Amygdala (tissue), 56 donors: ENCODE results near the gene MMP2.

Experiments
- DNase-seq, 56 donors: peaks; one replicate each; lab custom pipeline; 2025; lab: John Stamatoyannopoulos, UW

MMP2 gene

DNA sequence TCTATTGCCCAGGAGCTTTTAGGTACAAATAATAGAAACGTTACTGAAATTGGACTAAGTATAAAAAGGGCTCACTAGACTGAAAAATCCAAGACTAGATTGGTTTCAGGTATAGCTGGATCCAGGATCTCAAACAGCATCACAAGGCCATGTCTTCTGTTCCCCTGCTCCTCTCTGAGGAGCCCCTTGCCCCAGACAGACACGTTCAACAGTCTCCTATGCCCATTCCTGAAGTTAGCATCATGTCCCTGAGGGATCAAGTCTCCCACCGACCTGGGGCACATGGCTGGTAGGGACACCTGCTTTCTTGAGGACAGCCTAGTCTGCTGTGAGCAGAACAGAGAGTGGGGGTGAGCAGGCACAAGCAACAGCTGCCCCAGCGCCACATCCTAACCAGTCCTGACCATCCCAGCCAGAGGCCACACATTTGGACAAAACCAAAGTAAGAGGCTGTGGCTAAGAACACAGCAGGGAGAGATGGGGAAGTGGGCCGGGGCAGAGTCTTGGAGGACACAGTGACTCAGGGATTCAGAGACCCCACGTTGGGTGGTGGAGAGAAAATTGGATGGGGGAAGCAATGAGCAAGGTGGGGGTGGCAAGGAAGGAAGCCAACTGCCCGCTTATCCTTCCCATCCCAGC is 10.5 kb upstream of the MMP2 start:
- DNase-seq = no peak

DNA sequence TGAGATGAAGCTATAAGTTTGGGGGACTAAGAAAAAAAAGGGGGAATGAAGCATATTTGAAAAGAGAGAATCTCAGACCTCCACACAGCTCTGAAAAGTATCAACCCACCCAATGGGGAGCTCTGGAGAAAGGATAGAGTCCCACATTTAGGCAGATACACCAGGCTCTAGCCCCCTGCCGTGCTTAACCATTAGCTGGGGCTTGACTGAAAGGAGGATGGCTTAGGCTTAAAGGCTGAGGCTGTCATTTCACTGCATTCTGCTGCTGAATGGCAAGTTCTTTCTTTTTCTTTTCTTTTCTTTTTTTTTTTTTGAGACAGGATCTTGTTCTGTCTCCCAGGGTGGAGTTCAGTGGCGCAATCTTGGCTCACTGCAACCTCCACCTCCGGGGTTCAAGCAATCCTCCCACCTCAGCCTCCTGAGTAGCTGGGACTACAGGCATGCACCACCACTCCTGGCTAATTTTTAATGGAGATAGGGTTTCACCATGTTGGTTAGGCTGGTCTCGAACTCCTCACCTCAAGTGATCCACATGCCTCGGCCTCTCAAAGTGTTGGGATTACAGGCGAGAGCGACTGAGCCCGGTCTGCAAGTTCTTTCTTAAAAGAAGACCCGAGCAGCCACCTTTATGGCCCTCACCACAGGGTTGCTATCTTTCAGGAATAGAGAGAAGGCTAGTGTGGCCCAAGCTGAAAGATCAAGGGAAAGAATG is 9.0 kb upstream of the MMP2 start:
- no peak for DNase-seq

DNA sequence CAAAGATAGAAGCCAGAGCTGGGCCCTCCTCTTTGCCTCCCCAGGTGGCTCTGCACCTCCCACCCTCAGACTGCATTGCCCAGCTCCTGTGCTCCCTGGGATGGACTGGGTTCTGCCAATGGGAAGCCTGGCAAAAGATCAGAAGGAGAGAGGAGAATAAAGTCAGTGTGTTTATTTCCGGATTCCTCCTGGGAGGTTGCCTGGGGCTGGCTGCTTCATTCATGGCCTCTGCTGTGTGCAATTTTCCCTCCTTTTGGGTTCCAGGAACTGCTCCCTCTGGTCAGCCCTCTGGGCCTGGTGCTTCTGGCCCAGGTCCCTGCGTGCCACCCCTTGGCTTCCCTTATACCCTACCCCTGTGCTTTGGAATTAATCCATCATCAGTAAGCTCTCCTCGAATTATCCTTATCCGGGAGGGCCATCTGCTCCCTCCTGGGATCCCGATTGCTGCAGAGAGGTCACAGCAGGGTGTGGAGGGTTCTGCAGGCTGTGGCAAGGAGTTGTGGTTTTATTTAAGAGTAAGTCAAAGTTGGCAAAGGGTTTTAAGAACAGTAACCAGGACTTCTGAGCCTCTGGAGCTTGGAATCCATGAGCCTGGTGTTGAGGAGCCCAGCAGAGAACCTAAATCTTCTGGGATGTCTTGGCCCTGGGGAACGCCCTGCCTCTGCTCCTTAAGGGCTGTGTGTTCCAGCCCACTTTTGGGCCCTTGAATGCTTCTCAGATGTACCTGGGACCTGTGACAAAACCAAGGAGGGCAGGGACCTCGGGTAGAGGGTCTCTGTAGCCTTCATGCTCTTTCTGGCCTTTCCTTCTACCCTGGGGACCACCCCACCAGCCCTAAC is 8.2 kb upstream of the MMP2 start:
- DNase-seq = peak in 11 of 56 donors; percentile 2 to 17 (median 8)

DNA sequence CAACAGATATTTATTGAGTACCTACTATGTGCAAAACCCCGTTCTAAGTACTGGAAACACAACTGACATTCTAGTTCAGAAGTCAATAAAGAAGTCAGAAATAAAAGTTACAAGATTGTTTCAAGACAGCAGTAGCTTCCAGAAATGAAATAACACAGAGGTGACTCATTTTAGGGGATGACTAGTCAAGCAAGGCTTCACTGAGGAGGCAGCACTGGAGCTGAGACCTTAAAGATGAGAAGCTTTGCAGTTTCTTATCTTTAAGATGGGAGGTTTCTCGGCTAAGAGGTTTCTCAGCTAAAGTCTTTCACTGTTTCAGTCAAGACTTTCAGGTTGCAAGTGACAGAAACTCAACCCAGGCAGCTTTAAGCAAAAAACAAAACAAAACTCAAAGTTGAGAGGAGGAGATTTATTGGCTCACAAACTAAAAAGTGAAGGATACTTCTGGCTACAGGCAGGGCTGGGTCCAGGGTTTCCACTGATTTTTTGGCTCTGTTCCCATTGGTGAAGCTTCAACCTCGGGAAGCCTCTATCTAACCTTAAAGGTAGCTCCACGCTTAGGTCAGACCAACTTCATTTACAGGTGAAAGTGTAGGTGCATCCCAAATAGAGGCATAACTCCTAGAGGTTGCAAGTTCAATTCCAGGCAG is 7.4 kb upstream of the MMP2 start:
- DNase-seq = no peak

DNA sequence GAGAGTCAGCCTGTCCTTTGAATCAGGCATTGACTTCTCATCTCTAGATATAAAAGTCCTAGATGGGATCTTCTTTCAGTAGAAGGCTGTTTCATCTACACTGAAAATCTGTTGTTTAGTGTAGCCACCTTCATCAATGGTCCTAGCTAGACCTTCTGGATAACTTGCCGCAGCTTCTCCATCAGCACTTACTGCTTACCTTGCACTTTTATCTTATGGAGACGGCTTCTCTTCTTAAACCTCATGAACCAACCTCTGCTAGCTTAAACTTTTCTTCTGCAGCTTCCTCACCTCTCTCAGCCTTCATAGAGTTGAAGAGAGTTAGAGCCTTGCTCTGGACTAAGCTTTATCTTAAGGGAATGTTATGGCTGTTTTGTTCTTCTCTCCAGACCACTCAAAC is 5.4 kb upstream of the MMP2 start:
- DNase-seq = no peak

DNA sequence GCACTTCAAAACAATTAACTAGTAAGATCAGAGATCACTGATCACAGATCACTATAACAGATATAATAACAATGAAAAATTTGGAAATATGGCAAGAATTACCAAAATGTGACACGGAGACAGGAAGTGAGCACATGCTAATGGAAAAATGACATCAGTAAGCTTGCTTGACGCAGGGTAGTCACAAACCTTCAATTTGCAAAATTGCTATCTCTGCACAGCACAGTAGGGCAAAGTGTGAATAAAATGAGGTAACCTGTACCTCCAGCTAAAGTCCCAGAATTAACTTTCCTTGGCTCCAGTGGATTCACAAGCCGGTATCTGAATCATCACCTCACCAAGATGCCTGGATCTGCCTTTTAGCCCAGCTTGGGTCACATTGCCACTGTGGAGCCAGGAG is 4.2 kb upstream of the MMP2 start:
- no peak for DNase-seq

DNA sequence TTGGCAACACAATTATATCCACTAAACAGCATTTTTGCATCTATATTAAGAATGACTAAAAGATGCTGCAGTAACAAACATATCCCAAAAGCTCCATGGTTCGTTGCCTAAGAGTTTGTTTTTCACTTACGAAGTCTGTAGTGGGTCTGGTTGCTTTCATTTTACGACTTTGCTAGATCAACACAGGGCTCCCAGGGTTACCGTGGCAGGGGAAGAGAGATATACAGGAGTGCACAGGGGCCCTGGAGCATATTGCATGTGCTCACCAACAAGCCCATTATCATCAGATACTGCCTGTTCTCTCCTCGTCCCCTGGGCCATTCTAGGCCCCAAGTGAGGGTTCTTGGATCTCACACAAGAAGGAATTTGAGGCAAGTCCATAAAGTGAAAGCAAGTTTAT is 3.1 kb upstream of the MMP2 start:
- DNase-seq = no peak

DNA sequence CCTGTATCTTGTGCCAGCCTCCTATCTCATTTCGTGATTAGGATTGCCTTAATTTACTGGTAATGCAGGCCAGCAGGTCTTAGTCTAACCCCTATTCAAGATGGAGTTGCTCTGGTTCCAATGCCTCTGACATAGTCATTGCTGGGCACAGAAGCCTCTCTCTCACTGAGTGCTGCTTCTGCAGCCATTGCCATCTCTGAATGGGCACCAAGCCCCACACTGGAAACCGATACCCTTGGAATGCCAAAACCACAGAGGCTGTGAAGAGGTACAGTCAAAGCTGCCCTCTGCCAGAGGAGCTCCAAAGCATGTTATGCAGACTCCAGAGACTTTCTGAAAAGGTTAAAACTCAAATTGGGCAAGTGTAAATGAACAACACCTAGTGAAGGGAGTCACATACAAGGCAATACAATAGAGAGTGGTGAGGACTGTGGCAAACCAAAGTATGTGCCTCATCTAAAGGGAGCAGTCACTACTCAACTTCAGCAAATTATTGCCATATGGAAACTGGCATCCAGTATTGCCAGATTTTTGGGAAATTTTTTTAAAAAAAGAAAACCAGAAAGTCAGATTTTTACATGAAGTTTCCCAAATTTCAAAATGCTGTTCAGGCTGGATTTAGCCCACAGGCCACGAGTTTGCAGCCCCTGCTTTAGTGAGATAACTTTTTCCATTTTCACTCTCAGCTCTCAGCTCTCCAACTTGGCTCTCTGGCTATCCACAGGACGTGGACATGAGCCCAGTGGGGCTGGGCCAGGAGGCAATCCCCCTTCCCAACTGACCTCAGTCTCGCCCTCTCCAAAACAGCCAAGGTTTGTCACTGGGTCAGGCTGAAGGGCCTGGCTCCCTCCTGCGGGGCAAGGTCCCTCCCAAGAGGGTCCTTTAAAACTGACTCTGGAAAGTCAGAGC is 2.1 kb upstream of the MMP2 start:
- no peak for DNase-seq

DNA sequence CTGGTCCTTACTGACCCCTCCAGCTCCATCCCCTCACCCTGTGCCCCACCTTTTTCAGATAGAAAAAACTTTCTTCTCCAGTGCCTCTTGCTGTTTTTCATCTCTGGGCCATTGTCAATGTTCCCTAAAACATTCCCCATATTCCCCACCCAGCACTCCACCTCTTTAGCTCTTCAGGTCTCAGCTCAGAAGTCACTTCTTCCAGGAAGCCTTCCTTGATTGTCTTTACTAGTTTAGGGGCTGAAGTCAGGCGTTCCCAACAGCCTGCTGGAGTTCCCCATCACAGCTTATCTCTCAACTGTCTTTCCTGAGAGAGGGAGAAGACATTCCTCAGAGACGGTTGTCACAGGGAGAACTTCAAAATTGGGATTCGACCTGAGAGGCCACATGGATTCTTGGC is 1.3 kb upstream of the MMP2 start:
- DNase-seq = no peak

DNA sequence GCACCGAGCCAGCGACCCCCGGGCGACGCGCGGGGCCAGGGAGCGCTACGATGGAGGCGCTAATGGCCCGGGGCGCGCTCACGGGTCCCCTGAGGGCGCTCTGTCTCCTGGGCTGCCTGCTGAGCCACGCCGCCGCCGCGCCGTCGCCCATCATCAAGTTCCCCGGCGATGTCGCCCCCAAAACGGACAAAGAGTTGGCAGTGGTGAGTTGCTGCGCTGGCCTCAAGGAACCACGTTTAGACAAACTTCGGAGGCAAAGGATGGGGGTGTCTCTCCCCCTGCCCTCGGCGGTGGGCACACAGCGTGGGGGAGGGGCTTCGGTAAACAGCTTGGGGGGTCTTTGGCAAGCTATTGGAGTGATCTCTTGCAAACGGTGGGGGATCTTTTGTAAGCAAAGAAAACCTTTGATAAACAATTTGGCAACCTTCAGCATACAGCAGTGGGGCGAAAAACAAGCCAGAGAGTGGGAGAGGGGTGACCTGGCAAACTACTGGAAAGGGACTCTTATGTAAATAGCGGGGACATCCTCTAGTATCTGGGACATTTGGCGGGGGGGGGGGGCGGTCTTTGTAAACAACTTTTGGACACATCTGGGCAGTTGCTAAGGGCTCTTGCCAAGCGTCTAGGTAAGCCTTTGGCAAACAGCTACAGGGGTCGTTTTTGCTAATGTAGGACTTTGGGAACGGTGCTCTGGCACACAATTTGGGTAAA is 587 bp downstream of the MMP2 start:
- DNase-seq = no peak

DNA sequence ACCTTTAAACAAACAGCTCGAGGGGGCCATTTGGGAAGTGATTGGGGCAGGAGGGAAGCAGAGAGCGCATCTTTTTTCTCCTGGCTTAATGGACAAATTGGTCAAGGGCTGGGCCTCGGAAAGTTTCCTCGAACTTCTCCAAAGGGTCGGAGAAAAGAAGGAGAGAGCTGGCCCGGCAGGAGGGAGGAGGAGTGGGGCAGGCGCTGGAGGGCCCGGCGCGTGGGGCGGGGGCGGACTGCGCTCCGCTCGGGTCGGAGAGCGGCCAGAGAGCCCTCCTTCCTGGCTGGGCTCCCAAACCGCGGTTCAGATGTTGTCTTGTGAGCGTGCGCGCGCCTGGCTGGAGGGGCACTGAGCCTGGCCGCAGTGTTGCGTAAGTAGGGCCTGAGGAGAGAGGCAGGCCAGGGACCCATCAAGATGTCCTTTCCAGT is 1.2 kb downstream of the MMP2 start:
- DNase-seq = peak in 37 of 56 donors; percentile 3 to 68 (median 20)

DNA sequence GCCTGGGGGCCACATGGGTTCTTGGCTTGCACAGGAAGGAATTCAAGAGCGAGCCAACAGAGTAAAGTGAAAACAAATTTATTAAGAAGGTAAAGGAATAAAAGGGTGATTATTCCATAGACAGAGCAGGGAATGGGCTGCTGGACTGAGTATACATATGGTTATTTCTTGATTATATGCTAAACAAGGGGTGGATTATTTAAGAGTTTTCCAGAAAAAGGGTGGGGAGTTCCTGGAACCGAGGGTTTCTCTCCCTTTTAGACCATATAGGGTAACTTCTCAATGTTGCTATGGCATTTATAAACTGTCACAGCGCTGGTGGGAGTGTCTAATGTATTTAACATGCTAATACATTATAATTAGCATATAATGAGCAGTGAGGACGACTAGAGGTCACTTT is 2.0 kb downstream of the MMP2 start:
- DNase-seq = no peak

DNA sequence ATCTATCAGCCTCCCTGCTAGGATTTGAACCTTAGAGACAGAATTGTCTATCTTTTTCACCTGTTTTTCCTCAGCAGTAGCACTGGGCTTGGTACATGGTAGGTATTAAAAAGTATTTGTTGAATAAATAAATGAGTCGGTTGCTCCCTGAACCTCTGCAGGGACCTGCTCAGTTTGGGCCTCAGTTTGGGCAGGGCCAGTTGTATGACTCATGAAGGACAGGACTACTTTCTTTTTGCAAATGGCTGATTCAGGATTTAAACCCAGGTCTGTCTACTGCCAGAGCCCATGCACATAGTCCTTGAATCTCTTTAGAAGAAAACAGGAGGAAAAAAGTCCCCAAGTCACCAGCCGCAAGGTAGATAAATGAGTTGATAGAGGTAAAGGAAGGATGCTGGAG is 3.1 kb downstream of the MMP2 start:
- DNase-seq = no peak

DNA sequence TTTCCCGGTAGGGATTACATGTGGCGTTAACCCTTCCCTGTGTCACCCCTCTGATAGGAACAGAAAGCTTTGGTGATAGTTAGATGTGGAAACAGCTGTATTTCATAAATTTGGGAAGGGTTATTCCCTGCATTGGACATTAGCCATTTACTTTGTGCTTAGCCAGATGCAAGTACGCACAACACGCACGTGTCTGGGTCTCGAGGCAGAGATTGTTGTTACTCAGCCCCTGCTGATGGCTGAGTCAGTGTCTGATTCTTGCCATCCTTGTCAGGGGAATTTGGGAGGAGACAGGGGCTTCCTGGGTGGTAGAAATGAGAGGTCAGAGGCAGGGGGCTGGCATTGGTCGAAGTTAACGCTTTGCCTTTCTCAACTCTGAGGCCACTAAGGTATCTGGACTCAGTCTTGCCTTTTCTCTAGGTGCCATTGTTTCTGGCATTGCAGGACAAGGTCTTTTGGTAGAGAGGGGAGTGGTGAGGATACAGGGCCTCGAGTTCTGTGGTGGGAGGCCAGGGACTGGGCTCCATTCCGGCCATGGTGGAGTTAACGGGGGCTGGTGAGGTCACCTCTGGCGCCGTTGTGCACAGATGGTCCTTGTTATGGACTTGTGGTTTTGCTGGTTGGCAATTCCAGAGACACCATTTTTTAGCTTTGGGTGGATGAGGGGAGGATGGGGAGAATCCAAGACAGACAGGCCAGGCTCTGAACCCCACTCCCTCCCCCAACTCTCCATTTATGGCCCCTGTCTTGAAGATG is 8.2 kb downstream of the MMP2 start:
- no peak for DNase-seq

DNA sequence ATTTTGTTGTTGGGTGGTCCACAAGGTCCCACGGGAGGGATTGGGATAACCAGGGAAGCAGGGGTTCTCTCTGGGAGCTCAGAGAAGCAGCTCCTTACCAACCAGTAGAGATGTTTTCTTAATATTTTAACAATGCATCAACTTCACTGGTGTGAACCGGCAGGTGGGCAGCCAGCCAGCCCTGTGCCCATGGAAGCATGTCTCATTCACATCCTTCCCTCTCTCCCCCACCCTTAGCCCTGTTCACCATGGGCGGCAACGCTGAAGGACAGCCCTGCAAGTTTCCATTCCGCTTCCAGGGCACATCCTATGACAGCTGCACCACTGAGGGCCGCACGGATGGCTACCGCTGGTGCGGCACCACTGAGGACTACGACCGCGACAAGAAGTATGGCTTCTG is 9.3 kb downstream of the MMP2 start:
- no peak for DNase-seq

DNA sequence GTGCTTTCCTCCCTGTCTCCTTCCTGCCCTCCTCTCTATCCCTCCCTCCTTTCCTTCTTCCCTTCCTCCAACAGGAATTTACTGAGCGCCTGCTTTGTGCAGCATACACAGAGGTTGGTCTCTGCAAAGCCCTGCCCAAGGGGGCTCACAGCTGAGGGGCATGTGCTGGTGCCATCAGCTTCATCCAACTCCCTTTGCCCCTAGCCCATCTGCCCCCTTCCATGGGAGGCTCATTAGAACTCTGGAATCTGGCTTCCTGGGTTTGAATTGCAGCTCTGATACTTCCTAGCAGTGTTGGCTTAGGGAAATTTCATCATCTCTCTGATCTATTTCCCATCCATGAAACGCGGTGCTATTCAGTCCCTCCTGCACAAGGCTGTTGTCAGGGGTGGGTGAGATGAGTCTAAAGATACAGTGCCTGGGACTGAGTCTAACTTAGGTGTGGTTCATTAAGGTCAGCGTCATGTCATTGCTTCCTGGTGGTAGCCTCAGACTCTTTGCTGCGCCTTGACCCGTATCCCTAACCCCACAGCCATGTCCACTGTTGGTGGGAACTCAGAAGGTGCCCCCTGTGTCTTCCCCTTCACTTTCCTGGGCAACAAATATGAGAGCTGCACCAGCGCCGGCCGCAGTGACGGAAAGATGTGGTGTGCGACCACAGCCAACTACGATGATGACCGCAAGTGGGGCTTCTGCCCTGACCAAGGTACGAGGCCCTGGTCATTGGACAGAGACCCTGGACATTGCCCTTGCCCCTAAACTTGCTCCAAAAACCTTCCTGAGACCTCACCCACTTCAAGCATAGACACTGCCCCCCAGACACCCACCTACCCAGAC is 10.3 kb downstream of the MMP2 start:
- DNase-seq = no peak

DNA sequence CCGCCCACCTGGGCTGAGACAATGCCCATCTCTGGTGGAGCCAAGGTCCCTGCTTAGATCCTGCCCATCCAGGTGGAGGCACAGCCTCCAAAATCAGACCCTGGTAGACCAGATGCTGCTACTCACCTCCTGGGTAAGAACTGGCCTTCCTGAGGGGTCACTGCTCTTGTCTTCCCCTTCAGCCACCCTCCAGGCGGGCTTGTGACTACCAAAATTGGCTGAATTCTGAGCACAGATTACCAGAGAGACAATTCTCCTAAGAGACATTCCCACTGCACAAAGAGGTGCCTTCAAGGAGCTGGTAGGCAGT is 10.9 kb downstream of the MMP2 start:
- DNase-seq = no peak

DNA sequence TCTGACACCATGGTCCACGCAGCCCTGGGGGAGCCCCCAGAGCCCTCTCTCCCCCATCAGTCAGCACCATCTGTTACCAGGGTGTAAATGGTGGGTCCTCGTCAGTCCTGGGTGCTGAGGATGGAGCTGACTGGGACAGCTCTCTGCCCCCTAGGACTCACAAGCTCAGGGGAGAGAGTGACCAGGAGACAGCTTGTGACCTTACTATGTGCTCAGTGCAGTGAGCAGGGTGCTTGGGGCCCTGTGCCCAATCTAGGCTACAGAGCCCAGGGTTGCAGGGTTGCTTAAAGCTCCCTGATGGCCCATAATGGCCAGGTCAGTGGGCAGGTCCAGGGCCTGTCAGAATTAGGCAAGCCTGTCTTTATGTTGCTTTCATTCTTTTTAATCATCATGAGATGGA is 11.3 kb downstream of the MMP2 start:
- no peak for DNase-seq
